Keratinocyte (primary cell): Measurements from ENCODE around the gene BBOX1. TPM values are rescaled to one million over a fixed set of nuclear protein-coding genes. Genes with fewer than 3 reads are reported as not detected.

Experiments
- DNase-seq: peaks from one replicate; pipeline ENCODE4 v3.0.0-alpha.2; 2011; ENCODE audit warnings: low read depth, missing footprints, low spot score
- FAIRE-seq: peaks from 2 replicates; lab custom pipeline; 2011; peaks lifted over from hg19 to GRCh38; lab: Jason Lieb, UNC
- H2AFZ ChIP-seq: 2 replicates; pipeline ENCODE4 v1.6.0; 2012; ENCODE audit warnings: low read length, control low read depth, inconsistent platforms; ENCODE audit not compliant: control insufficient read depth
- H3K27ac ChIP-seq: 2 replicates; pipeline ENCODE4 v1.5.1; 2011; ENCODE audit warnings: low read length; ENCODE audit not compliant: control insufficient read depth, insufficient read depth
- H3K27me3 ChIP-seq: 3 replicates; pipeline ENCODE4 v1.6.0; 2011; ENCODE audit warnings: low read length; ENCODE audit not compliant: control insufficient read depth, insufficient read depth; ENCODE audit errors: extremely low read depth
- H3K36me3 ChIP-seq, 2 experiments: 2 replicates in 1 of 2; 3 replicates in 1 of 2; pipeline ENCODE4 v1.5.1; 2011; ENCODE audit warnings: low read length in 2 of 2, mild to moderate bottlenecking in 1 of 2; ENCODE audit not compliant: control insufficient read depth in 2 of 2, insufficient read depth in 2 of 2; ENCODE audit errors: extremely low read depth in 1 of 2
- H3K4me1 ChIP-seq: 3 replicates; pipeline ENCODE4 v1.5.1; 2011; ENCODE audit warnings: low read length; ENCODE audit not compliant: control insufficient read depth, insufficient read depth; ENCODE audit errors: extremely low read depth
- H3K4me2 ChIP-seq: 3 replicates; pipeline ENCODE4 v1.6.0; 2011; ENCODE audit warnings: low read depth, low read length; ENCODE audit not compliant: control insufficient read depth, insufficient read depth; ENCODE audit errors: extremely low read depth
- H3K4me3 ChIP-seq, 3 experiments: fragments of 200-600 bp in 1 of 3; sonication (generic) in 1 of 3; 2 replicates in 2 of 3; 3 replicates in 1 of 3; pipeline ENCODE4 v1.5.1; 2011 to 2016; ENCODE audit warnings: low read length in 3 of 3, mild to moderate bottlenecking in 3 of 3, control low read depth in 2 of 3, inconsistent platforms in 1 of 3, low read depth in 1 of 3, mixed read lengths in 1 of 3, mixed run types in 1 of 3, moderate library complexity in 1 of 3; ENCODE audit not compliant: control insufficient read depth in 2 of 3, insufficient read depth in 2 of 3; ENCODE audit errors: extremely low read depth in 1 of 3
- H3K79me2 ChIP-seq: 2 replicates; pipeline ENCODE4 v1.6.0; 2012; ENCODE audit warnings: low read length; ENCODE audit not compliant: control insufficient read depth, insufficient read depth
- H3K9ac ChIP-seq: 3 replicates; pipeline ENCODE4 v1.6.0; 2011; ENCODE audit warnings: low read length; ENCODE audit not compliant: control insufficient read depth, insufficient read depth; ENCODE audit errors: extremely low read depth
- H3K9me1 ChIP-seq: 3 replicates; pipeline ENCODE4 v1.6.0; 2011; ENCODE audit warnings: low read length; ENCODE audit not compliant: control insufficient read depth, insufficient read depth; ENCODE audit errors: extremely low read depth
- H3K9me3 ChIP-seq: 2 replicates; pipeline ENCODE4 v1.5.1; 2012; ENCODE audit warnings: low read depth, low read length; ENCODE audit not compliant: control insufficient read depth
- H4K20me1 ChIP-seq: 3 replicates; pipeline ENCODE4 v1.6.0; 2011; ENCODE audit warnings: low read length; ENCODE audit not compliant: control insufficient read depth, insufficient read depth; ENCODE audit errors: extremely low read depth
- EZH2 ChIP-seq: IDR thresholded peaks from one replicate; pipeline ENCODE4 v1.6.1; 2012; ENCODE audit warnings: inconsistent platforms, mild to moderate bottlenecking, low read length, moderate library complexity
- dilution Hi-C: fragments of 300-500 bp; cut with MboI; formaldehyde crosslinking; loops from one replicate; pipeline ENCODE4 v1.7.0; 2020; ENCODE audit warnings: low sequenced_read_pairs; ENCODE audit not compliant: extremely low pct_ligation_motif_present
- polyA plus RNA-seq, 5 experiments: library from polyadenylated mRNA; depleted of rRNA in 3 of 5; stranded (reverse) in 3 of 5; stranded (forward) in 1 of 5; unstranded in 1 of 5; fragments of >200 nt; gene quantifications; 1 replicate in 1 of 5; 2 replicates in 3 of 5; 3 replicates in 1 of 5; pipeline versions ENCODE4 v1.2.1 to v1.2.3, GENCODE V29; 2011 to 2012; ENCODE audit warnings: missing spikeins in 2 of 5, low read depth in 1 of 5, low replicate concordance in 1 of 5
- TF ChIP-seq, protein P1 (sequence below), 3 experiments: IDR thresholded peaks in 1 of 3; conservative IDR thresholded peaks in 1 of 3; optimal IDR thresholded peaks in 1 of 3; 2 replicates in 2 of 3; 3 replicates in 1 of 3; pipeline versions ENCODE3 to v1.5.1; 2011; ENCODE audit warnings: low read length in 3 of 3, mild to moderate bottlenecking in 3 of 3, moderate library complexity in 2 of 3, control low read depth in 1 of 3, inconsistent platforms in 1 of 3; ENCODE audit not compliant: insufficient read depth in 2 of 3; ENCODE audit errors: extremely low read depth in 1 of 3

BBOX1 gene
- polyA plus RNA-seq, 1 donor (not counting 4 experiments of a cell fraction or from before 2014, with no cell fraction given) = 2.4 TPM

DNA sequence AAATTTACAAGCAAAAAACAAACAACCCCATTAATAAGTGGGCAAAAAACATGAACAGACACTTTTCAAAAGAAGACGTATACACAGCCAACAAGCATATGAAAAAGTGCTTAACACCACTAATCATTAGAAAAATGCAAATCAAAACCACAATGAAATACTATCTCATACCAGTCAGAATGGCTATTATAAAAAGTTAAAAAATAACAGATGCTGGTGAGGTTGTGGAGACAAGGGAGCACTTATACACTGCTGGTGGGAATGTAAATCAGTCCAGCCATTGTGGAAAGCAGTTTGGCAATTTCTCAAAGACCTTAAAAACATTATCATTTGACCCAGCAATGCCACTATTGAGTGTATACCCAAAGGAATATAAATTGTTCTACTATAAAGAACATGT lies 72.3 kb downstream of the BBOX1 start:
- H3K4me1 ChIP-seq = peaks cover 3% of the 10 kb centered on the region
- no peak overlapping the region for H3K9ac ChIP-seq
- H3K9me1 ChIP-seq = no peaks in the 10 kb centered on the region
- no peak overlapping the region for H3K27ac ChIP-seq
- H3K4me2 ChIP-seq = no peak overlapping the region
- H2AFZ ChIP-seq = no peak overlapping the region
- DNase-seq = no peak
- H3K36me3 ChIP-seq = no peaks in the 10 kb centered on the region
- H4K20me1 ChIP-seq = no peaks in the 10 kb centered on the region
- TF ChIP-seq, protein P1, sequence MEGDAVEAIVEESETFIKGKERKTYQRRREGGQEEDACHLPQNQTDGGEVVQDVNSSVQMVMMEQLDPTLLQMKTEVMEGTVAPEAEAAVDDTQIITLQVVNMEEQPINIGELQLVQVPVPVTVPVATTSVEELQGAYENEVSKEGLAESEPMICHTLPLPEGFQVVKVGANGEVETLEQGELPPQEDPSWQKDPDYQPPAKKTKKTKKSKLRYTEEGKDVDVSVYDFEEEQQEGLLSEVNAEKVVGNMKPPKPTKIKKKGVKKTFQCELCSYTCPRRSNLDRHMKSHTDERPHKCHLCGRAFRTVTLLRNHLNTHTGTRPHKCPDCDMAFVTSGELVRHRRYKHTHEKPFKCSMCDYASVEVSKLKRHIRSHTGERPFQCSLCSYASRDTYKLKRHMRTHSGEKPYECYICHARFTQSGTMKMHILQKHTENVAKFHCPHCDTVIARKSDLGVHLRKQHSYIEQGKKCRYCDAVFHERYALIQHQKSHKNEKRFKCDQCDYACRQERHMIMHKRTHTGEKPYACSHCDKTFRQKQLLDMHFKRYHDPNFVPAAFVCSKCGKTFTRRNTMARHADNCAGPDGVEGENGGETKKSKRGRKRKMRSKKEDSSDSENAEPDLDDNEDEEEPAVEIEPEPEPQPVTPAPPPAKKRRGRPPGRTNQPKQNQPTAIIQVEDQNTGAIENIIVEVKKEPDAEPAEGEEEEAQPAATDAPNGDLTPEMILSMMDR (optimal IDR thresholded peaks at IDR 0.05 in 1 of 3, IDR thresholded peaks at IDR 0.05 in 1 of 3, conservative IDR thresholded peaks at IDR 0.05 in 1 of 3; ENCODE audit: extremely low read depth in 1 of 3, insufficient read depth in 2 of 3, low read length in 3 of 3) = no peak
- TF ChIP-seq EZH2 = no peak
- FAIRE-seq = no peak
- no peak overlapping the region for H3K4me3 ChIP-seq
- dilution Hi-C loops = no loop called here
- no peaks in the 10 kb centered on the region for H3K9me3 ChIP-seq
- no peaks in the 10 kb centered on the region for H3K27me3 ChIP-seq
- no peaks in the 10 kb centered on the region for H3K79me2 ChIP-seq

DNA sequence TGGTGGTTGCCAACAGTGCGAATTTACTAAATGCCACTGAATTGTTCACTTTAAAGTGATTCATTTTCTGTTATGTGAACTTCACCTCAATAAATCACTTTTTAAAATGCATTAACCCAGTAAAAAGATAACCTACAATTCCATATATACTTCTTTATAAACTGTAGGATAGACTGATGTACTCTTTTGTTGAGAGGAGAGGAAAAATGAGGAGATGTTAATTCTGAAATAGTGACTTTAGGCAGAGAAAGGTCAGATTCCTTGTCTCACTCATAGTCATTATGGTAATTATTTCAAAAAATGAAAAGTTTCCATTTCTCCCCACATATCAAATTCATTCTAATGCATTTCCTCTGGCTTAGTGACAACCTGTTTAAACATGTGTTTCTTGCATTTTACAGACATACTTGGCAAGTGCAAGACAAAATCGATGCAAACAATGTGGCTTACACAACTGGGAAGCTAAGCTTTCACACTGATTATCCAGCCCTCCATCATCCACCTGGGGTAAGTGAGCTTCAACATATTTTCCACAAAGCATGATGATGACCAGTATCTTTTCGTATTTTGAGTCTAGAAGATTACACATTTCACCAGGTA lies 74.5 kb downstream of the BBOX1 start:
- H3K9me3 ChIP-seq = no peaks in the 10 kb centered on the region
- no peak for TF ChIP-seq EZH2
- TF ChIP-seq, protein P1 (optimal IDR thresholded peaks at IDR 0.05 in 1 of 3, IDR thresholded peaks at IDR 0.05 in 1 of 3, conservative IDR thresholded peaks at IDR 0.05 in 1 of 3; ENCODE audit: extremely low read depth in 1 of 3, insufficient read depth in 2 of 3, low read length in 3 of 3) = no peak
- H3K36me3 ChIP-seq = no peaks in the 10 kb centered on the region
- no peaks in the 10 kb centered on the region for H3K79me2 ChIP-seq
- no peak overlapping the region for H3K4me2 ChIP-seq
- no peak overlapping the region for H3K4me3 ChIP-seq
- DNase-seq (no peak), FAIRE-seq (no peak)
- H3K9ac ChIP-seq = no peak overlapping the region
- H3K27me3 ChIP-seq = no peaks in the 10 kb centered on the region
- H3K27ac ChIP-seq = no peak overlapping the region
- H3K4me1 ChIP-seq = peaks cover 3% of the 10 kb centered on the region
- H2AFZ ChIP-seq = no peak overlapping the region
- H3K9me1 ChIP-seq = no peaks in the 10 kb centered on the region
- H4K20me1 ChIP-seq = no peaks in the 10 kb centered on the region
- dilution Hi-C loops = no loop called here
